Embryonic facial prominence (tissue), 1 donor: ENCODE measurements around the gene CHAT.

Experiments
- DNase-seq: peaks from one replicate; pipeline ENCODE4 v3.0.0-alpha.2; 2016; ENCODE audit errors: extremely low spot score

Gene CHAT

GRCh38 chr10:49631975-49632374 is 18.1 kb downstream of the CHAT start:
- DNase-seq: no peak

GRCh38 chr10:49632406-49633317 is 18.8 kb downstream of the CHAT start:
- DNase-seq: no peak

- DNase-seq: no peak
These were observed 19.7 kb downstream of the CHAT start for GRCh38 chr10:49633327-49634068.

- DNase-seq: no peak
These were observed 20.3 kb downstream of the CHAT start for GRCh38 chr10:49634069-49634660.

GRCh38 chr10:49642311-49642710 is 28.5 kb downstream of the CHAT start:
- no peak for DNase-seq

GRCh38 chr10:49643241-49644034 is 29.6 kb downstream of the CHAT start:
- no peak for DNase-seq

- no peak for DNase-seq
These were observed 30.3 kb downstream of the CHAT start for GRCh38 chr10:49644035-49644646.

- DNase-seq: no peak
These were observed 31.6 kb downstream of the CHAT start for GRCh38 chr10:49645417-49645816.

- DNase-seq: no peak
These were observed 32.3 kb downstream of the CHAT start for GRCh38 chr10:49645871-49646870.

- no peak for DNase-seq
These were observed 33.7 kb downstream of the CHAT start for GRCh38 chr10:49647554-49647953.

GRCh38 chr10:49647985-49648795 is 34.4 kb downstream of the CHAT start:
- no peak for DNase-seq

GRCh38 chr10:49649294-49649693 is 35.5 kb downstream of the CHAT start:
- no peak for DNase-seq

- DNase-seq: no peak
These were observed 36.3 kb downstream of the CHAT start for GRCh38 chr10:49649936-49650723.

GRCh38 chr10:49650724-49651034 is 36.8 kb downstream of the CHAT start:
- no peak for DNase-seq

GRCh38 chr10:49651039-49651835 is 37.4 kb downstream of the CHAT start:
- DNase-seq: no peak

- DNase-seq: no peak
These were observed 38.1 kb downstream of the CHAT start for GRCh38 chr10:49651917-49652316.

- no peak for DNase-seq
These were observed 38.8 kb downstream of the CHAT start for GRCh38 chr10:49652421-49653272.
